HuH-7.5 (cell line): ENCODE results near the gene HES6.

Experiments
- DNase-seq: peaks from one replicate; pipeline ENCODE4 v3.0.0; 2011; ENCODE audit warnings: low spot score

HES6 gene

GRCh38 chr2:238254095-238254723 is 14.4 kb upstream of the HES6 start:
- DNase-seq, result no peak

- DNase-seq, result no peak
Observed at GRCh38 chr2:238252766-238253630, 13.2 kb upstream of the HES6 start.

GRCh38 chr2:238251986-238252385 is 12.1 kb upstream of the HES6 start:
- DNase-seq, result no peak

- DNase-seq, result no peak
Observed at GRCh38 chr2:238251331-238251730, 11.5 kb upstream of the HES6 start.

GRCh38 chr2:238250896-238251295 is 11.1 kb upstream of the HES6 start:
- DNase-seq, result no peak

- DNase-seq, result no peak
Observed at GRCh38 chr2:238247841-238248453, 8.1 kb upstream of the HES6 start.

- no peak for DNase-seq
Observed at GRCh38 chr2:238247002-238247822, 7.4 kb upstream of the HES6 start.

- DNase-seq, result no peak
Observed at GRCh38 chr2:238244151-238244550, 4.3 kb upstream of the HES6 start.

GRCh38 chr2:238243496-238244076 is 3.7 kb upstream of the HES6 start:
- no peak for DNase-seq

- DNase-seq, result no peak
Observed at GRCh38 chr2:238242731-238243495, 3.1 kb upstream of the HES6 start.

GRCh38 chr2:238241970-238242369 is 2.1 kb upstream of the HES6 start:
- DNase-seq, result no peak

- peak; percentile 71 for DNase-seq
Observed at GRCh38 chr2:238240757-238241711, 1.2 kb upstream of the HES6 start.

- DNase-seq, result no peak
Observed at GRCh38 chr2:238239543-238239862, 335 bp downstream of the HES6 start.

GRCh38 chr2:238238766-238239542 is 884 bp downstream of the HES6 start:
- peak; percentile 57 for DNase-seq

- DNase-seq, result no peak
Observed at GRCh38 chr2:238238311-238238765, 1.5 kb downstream of the HES6 start.

- DNase-seq, result no peak
Observed at GRCh38 chr2:238237431-238238135, 2.3 kb downstream of the HES6 start.

GRCh38 chr2:238236571-238236970 is 3.3 kb downstream of the HES6 start:
- DNase-seq, result no peak

GRCh38 chr2:238235856-238236255 is 4.0 kb downstream of the HES6 start:
- no peak for DNase-seq

- DNase-seq, result no peak
Observed at GRCh38 chr2:238235331-238235732, 4.5 kb downstream of the HES6 start.
